Natural killer cell (primary cell): ENCODE measurements around the gene ZFP36L1. TPM values are rescaled to one million over a fixed set of nuclear protein-coding genes. Genes with fewer than 3 reads are reported as not detected.

Experiments
- ATAC-seq, 3 donors: fragments of 150-1000 bp in 2 of 3; fragments of 200-7000 bp in 1 of 3; cut with Tn5 transposase; 1 replicate in 1 of 3; 2 replicates in 2 of 3; pipeline ENCODE4 v1.10.0; 2021; ENCODE audit warnings: mild to moderate bottlenecking in 2 of 3, moderate library complexity in 2 of 3
- DNase-seq, 2 donors: peaks; one replicate each; pipeline versions ENCODE4 v3.0.0 to v3.0.0-alpha.2; 2013 to 2021; ENCODE audit warnings: mixed read lengths in 1 of 2
- H3K27ac ChIP-seq: one replicate; pipeline ENCODE4 v1.5.1; 2013; ENCODE audit warnings: mild to moderate bottlenecking, low read length
- H3K27me3 ChIP-seq: one replicate; pipeline ENCODE4 v1.6.1; 2013; ENCODE audit warnings: low read length; ENCODE audit not compliant: control insufficient read depth, insufficient read depth
- H3K36me3 ChIP-seq: one replicate; pipeline ENCODE4 v1.6.1; 2013; ENCODE audit warnings: low read length; ENCODE audit not compliant: control insufficient read depth, insufficient read depth
- H3K4me1 ChIP-seq: one replicate; pipeline ENCODE4 v1.6.1; 2013; ENCODE audit warnings: low read length; ENCODE audit not compliant: control insufficient read depth, insufficient read depth
- H3K4me3 ChIP-seq: one replicate; pipeline ENCODE4 v1.5.1; 2013; ENCODE audit warnings: low read length
- H3K9me3 ChIP-seq: one replicate; pipeline ENCODE4 v1.6.1; 2013; ENCODE audit warnings: low read length; ENCODE audit not compliant: control insufficient read depth, insufficient read depth
- H3K27ac Mint-ChIP-seq, 2 donors: one replicate each; pipeline ENCODE4 v1.8.0; 2022; ENCODE audit warnings: mild to moderate bottlenecking in 2 of 2, mixed read lengths in 2 of 2, moderate library complexity in 1 of 2
- H3K27me3 Mint-ChIP-seq, 2 donors: one replicate each; pipeline ENCODE4 v1.8.0; 2022; ENCODE audit warnings: low read depth in 2 of 2, mixed read lengths in 2 of 2
- H3K36me3 Mint-ChIP-seq: one replicate; pipeline ENCODE4 v1.8.0; 2022; ENCODE audit warnings: mixed read lengths
- H3K4me1 Mint-ChIP-seq, 2 donors: one replicate each; pipeline ENCODE4 v1.8.0; 2022; ENCODE audit warnings: mixed read lengths in 2 of 2
- H3K4me3 Mint-ChIP-seq: one replicate; pipeline ENCODE4 v1.8.0; 2022; ENCODE audit warnings: mild to moderate bottlenecking, moderate library complexity, mixed read lengths
- H3K9me3 Mint-ChIP-seq, 2 donors: one replicate each; pipeline ENCODE4 v1.8.0; 2022; ENCODE audit warnings: mixed read lengths in 2 of 2
- CTCF ChIP-seq: fragments of 200-600 bp; IDR thresholded peaks from one replicate; pipeline ENCODE4 v1.8.0; 2022; ENCODE audit warnings: antibody characterized with exemption
- WGBS: methylation state at CpG from one replicate; pipeline ENCODE4 v1.1.7; 2013; ENCODE audit warnings: missing lambda C conversion rate; ENCODE audit not compliant: insufficient coverage; 5-methylcytosine and 5-hydroxymethylcytosine counted together
- intact Hi-C: fragments of 100-400 bp; cut with micrococcal nuclease; formaldehyde crosslinking; loops from one replicate; pipeline ENCODE4 v1.14.2; 2022
- total RNA-seq, 4 donors: library from RNA; stranded (reverse); fragments of 120-200 nt in 1 of 4; gene quantifications; one replicate each; pipeline versions ENCODE4 v1.2.3 to v1.2.4, GENCODE V29; 2013 to 2022

The ZFP36L1 gene
- total RNA-seq, 3 donors from 2014 or later (not counting 1 experiment from before 2014, with no cell fraction given), result 143 to 167 (median 166) TPM

- H3K4me1 ChIP-seq, result peaks cover 47% of the 10 kb centered on the region
- intact Hi-C loops, result loop anchor here (2.0 to 10.0 kb wide), 5 partner anchors 52 to 978 kb away; partner anchors contain the start of genes RAD51B, SUSD6 and ZFYVE26
- H3K36me3 Mint-ChIP-seq, result peaks cover 28% of the 10 kb centered on the region
- peak overlapping the region; percentile 99 for H3K27ac Mint-ChIP-seq
- H3K27me3 Mint-ChIP-seq, result no peaks in the 10 kb centered on the region
- H3K4me3 Mint-ChIP-seq, result peak overlapping the region; percentile 98
- peak; percentile 6 to 17 (median 9) for ATAC-seq
- peaks cover 58 to 67% of the 10 kb centered on the region in 2 donors for H3K4me1 Mint-ChIP-seq
- 0% methylated on average over 13 of the region's 13 CpGs for WGBS
- H3K9me3 ChIP-seq, result no peaks in the 10 kb centered on the region
- peaks cover 26% of the 10 kb centered on the region for H3K36me3 ChIP-seq
- TF ChIP-seq CTCF, result no peak
- H3K9me3 Mint-ChIP-seq, result no peaks in the 10 kb centered on the region
- no peaks in the 10 kb centered on the region for H3K27me3 ChIP-seq
- peak overlapping the region; percentile 99 for H3K27ac ChIP-seq
- no peak for DNase-seq
- H3K4me3 ChIP-seq, result peak overlapping the region; percentile 96
Measured at GRCh38 chr14:68792678-68792978, 239 bp downstream of the ZFP36L1 start.

GRCh38 chr14:68791902-68792677, 777 bp downstream of the ZFP36L1 start:
- H3K27me3 Mint-ChIP-seq, result no peaks in the 10 kb centered on the region
- Histone ChIP-seq H3K27ac (peak overlapping the region; percentile 99), H3K27me3 (no peaks in the 10 kb centered on the region), H3K4me3 (peak overlapping the region; percentile 96), H3K9me3 (no peaks in the 10 kb centered on the region), H3K4me1 (peaks cover 52% of the 10 kb centered on the region), H3K36me3 (peaks cover 30% of the 10 kb centered on the region)
- DNase-seq (peak in 1 of 2 donors; percentile 56), ATAC-seq (no peak)
- H3K9me3 Mint-ChIP-seq, result no peaks in the 10 kb centered on the region
- H3K4me1 Mint-ChIP-seq, result peaks cover 59 to 73% of the 10 kb centered on the region in 2 donors
- H3K4me3 Mint-ChIP-seq, result peak overlapping the region; percentile 98
- TF ChIP-seq CTCF, result no peak
- H3K27ac Mint-ChIP-seq, result peak overlapping the region; percentile 99
- peaks cover 28% of the 10 kb centered on the region for H3K36me3 Mint-ChIP-seq
- intact Hi-C loops, result loop anchor here (2.0 to 10.0 kb wide), 5 partner anchors 53 to 977 kb away; partner anchors contain the start of genes RAD51B, SUSD6 and ZFYVE26
- under 1% methylated on average over 31 of the region's 33 CpGs for WGBS

- Histone ChIP-seq H3K9me3 (no peaks in the 10 kb centered on the region), H3K27me3 (no peaks in the 10 kb centered on the region), H3K4me1 (peaks cover 52% of the 10 kb centered on the region), H3K27ac (peak overlapping the region; percentile 49), H3K36me3 (peaks cover 36% of the 10 kb centered on the region), H3K4me3 (peak overlapping the region; percentile 96)
- DNase-seq (no peak), ATAC-seq (no peak)
- TF ChIP-seq CTCF, result no peak
- intact Hi-C loops, result loop anchor here (10.0 kb wide), 3 partner anchors 54 to 976 kb away; partner anchors contain the start of genes RAD51B, SUSD6 and ZFYVE26
- H3K4me1 Mint-ChIP-seq, result peaks cover 61 to 75% of the 10 kb centered on the region in 2 donors
- H3K27ac Mint-ChIP-seq, result peak overlapping the region; percentile 99
- no peaks in the 10 kb centered on the region for H3K9me3 Mint-ChIP-seq
- peak overlapping the region; percentile 98 for H3K4me3 Mint-ChIP-seq
- WGBS, result 1% methylated on average over 12 of the region's 15 CpGs
- peaks cover 28% of the 10 kb centered on the region for H3K36me3 Mint-ChIP-seq
- no peaks in the 10 kb centered on the region for H3K27me3 Mint-ChIP-seq
Measured at GRCh38 chr14:68791078-68791901, 1.6 kb downstream of the ZFP36L1 start.
